NCI-H1417 (cell line): ENCODE results near the gene PIP4K2A.
"Not testable (repeated sequence)": the region's sequence is repeated elsewhere in the genome, so short reads cannot be mapped to it uniquely, and the experiment has no call there.

ENCODE experiments used
- DNase-seq, 3 experiments: peaks; one replicate each; lab custom pipeline; 2025; lab: John Stamatoyannopoulos, UW

The PIP4K2A gene

GRCh38 chr10:22514414-22514758, 200.0 kb downstream of the PIP4K2A start:
- DNase-seq: not testable (repeated sequence)

GRCh38 chr10:22513483-22514413, 200.6 kb downstream of the PIP4K2A start:
- peak; percentile 15 to 62 (median 35) for DNase-seq

GRCh38 chr10:22512015-22512414, 202.4 kb downstream of the PIP4K2A start:
- not testable (repeated sequence) for DNase-seq

DNA sequence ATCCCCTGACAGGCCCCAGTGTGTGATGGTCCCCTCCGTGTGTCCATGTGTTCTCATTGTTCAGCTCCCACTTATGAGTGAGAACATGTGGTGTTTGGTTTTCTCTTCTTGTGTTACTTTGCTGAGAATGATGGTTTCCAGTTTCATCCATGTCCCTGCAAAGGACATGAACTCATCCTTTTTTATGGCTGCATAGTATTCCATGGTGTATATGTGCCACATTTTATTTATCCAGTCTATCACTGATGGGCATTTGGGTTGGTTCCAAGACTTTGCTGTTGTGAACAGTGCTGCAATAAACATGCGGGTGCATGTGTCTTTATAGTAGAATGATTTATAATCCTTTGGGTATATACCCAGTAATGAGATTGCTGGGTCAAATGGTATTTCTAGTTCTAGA, 206.2 kb downstream of the PIP4K2A start:
- DNase-seq: not testable (repeated sequence)

DNA sequence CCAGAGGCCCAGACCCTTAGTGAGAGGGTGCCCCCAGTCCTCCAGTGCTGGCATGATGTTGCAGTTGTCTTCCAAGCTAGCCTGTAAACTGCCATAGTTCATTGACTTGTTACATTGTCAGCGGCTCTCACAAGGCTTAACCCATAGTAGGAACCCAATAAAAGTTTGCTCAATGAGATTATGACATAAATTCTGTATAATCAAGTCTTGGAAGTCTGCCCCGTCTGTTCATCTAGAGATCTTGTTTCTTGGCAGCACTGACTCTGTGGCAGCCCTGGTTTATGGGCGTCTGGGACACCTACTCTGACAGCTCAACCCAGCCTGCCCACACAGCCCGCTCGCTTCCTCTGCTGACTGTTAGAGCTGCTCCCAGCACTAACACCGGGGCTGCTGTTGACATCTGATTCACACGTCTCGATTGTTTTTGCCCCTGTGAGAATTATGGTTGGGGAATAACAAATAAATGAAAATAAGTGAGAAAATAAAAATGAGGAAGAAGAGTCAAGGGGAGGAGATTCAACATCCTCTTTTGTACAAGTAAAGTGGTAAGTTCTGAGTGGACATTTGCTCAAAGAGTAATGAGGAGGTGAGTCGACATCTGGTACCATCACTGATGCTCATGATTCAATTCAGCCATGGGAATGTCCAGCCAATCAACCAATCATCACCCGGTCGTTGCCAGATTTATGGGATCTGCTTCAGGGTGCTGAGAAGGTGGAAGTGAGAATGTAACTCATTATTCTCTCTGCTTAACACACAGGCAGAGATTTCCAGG, 208.3 kb downstream of the PIP4K2A start:
- DNase-seq: no peak

- no peak for DNase-seq
Observed at GRCh38 chr10:22504766-22505165, 209.6 kb downstream of the PIP4K2A start.

GRCh38 chr10:22503315-22504088, 210.9 kb downstream of the PIP4K2A start:
- DNase-seq: peak in 1 of 3 experiments; percentile 12

- DNase-seq: no peak
Observed at GRCh38 chr10:22501863-22502262, 212.5 kb downstream of the PIP4K2A start.

GRCh38 chr10:22501413-22501812, 213.0 kb downstream of the PIP4K2A start:
- DNase-seq: no peak

DNA sequence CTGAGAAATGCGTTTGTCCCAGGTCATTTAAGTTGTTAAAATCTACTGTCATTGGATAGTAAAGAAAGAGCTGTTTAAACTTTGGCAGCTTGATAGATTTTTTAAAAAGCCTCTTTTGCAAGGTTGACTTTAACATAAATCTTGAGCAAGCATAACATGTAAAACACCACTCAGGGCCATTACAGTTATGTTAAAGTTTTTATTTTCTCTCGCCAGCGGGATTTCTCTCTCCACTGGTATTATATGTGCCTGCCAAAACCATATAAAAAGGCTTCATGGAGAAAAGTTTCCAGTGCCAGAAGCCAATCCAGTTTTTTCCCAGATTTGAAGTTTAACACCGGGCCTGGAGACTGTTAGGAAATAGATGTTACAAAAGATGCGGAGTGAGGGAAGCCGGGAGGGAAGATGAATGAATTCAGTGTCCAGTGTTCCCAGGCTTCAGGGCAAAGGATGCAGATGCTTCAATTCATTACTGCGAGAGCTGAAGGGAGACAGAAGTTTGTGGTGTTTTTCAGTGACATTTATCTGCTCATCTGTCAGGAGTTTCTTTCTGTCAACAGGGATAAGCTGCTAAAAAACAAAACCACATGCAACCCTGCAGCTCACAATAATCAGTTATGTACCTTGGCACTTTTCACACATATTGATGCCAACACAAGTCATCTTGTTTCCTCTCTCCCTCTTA, 213.6 kb downstream of the PIP4K2A start:
- DNase-seq: no peak

- DNase-seq: not testable (repeated sequence)
Observed at GRCh38 chr10:22499973-22500372, 214.4 kb downstream of the PIP4K2A start.

- no peak for DNase-seq
Observed at GRCh38 chr10:22495396-22495795, 219.0 kb downstream of the PIP4K2A start.

DNA sequence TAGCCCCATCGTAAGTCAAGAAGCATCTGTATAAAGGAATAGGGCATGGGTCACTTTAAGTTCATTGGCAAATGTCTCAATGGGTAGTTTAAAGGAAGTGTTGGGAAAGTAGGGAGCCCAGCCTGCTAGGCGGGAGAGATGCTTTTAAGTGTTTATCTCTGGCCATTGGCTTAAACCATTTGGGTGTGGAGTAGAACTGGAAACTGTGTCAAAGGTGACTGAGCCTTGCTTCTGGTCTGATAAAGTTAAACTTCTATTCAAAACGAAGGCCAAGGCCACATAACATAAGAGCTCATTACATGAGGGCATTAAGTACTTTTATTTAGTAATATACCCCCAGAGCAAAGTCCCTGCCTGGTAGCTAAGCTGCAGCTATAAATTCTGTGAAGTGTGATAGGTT, 220.4 kb downstream of the PIP4K2A start:
- no peak for DNase-seq

DNA sequence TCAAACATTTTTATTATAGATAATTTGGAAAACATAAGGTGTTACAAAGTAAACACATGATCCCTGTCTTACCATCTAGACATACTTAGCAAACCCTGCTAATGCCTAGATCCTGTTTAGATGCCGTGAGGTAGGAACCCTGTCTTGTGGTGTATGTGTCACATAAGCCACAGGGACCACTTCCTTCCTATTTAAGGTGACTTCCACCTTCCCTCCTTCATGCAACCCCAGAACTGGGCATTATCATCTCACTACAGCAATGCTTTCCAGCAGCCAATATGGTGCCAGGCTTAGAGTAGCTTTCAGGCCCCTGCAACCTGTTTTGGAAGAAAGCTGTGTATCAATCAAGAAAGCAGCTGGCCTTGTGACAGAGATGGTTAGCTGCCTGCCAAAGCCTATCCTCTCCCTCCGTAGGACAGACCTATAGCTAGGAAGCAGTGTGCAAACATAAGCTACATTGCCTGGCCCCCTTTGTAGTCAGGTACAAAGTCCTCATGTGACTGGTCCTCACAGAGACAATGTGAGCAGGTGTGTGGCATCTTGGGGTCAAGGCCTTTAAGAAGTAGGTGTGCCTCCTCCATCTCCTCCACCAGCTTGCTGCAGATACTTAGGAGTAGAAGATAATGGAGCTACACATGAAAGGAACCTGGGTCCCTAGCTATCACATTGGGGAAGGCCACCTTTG, 222.3 kb downstream of the PIP4K2A start:
- no peak for DNase-seq

DNA sequence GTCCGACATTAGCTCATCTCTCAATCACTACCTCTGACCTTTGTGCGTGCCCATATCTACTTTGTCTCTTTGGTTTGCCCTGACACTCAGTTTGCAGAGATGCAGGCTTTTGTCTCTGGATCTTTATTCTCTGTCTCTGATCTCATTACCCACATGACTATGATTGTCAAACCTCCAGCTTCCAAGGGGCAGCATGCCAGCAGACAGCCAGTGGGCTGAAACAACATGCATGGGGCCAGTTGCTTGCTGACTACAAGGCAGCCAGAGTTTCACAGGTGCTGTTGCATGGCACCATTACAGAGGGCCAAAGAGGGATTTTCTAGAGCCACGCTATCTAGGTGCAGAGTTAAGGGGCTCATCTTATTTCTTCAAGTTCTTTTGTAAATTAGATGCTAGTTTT, 222.9 kb downstream of the PIP4K2A start:
- no peak for DNase-seq

- DNase-seq: no peak
Observed at GRCh38 chr10:22489975-22490374, 224.4 kb downstream of the PIP4K2A start.

DNA sequence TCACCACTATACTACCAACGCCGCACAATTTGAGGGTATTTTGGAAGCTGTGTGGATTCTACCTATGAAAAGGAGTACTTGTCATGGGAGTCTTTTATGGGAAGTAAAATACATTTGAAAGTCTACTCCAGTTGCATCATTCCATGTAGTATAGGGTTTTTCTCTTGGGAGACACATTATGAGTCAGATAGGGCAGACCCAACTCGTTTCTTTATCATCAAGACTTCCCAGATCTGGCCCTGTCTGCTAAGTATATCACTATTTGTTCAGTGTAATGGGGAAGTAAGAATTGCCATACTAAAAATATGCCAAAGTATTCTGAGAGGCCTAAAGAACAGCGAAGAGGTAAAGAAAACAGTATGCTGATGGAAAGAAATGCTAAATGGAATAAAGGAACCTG, 224.9 kb downstream of the PIP4K2A start:
- DNase-seq: no peak

- no peak for DNase-seq
Observed at GRCh38 chr10:22486431-22486830, 227.9 kb downstream of the PIP4K2A start.
